H1 (cell line): ENCODE data around the gene MAN2A1. TPM values are rescaled to one million over a fixed set of nuclear protein-coding genes. Genes with fewer than 3 reads are reported as not detected.

Experiments used
- CTCF ChIA-PET: fragments of 300-600 bp; sonication (Branson Sonifier 250); formaldehyde crosslinking; loops from one replicate; lab custom pipeline; 2021; ENCODE audit not compliant: partially characterized antibody; lab: Charles Lee
- POLR2A ChIA-PET: fragments of 300-600 bp; sonication (Branson Sonifier 250); formaldehyde crosslinking; loops from one replicate; lab custom pipeline; 2021; ENCODE audit warnings: inconsistent platforms; ENCODE audit not compliant: partially characterized antibody; lab: Charles Lee
- DNase-seq, 2 experiments: peaks; one replicate each; pipeline versions ENCODE4 v3.0.0 to v3.0.0-alpha.2; 2010 to 2022; ENCODE audit warnings: low spot score in 2 of 2, low read depth in 1 of 2, mixed read lengths in 1 of 2
- FAIRE-seq: peaks from 2 replicates; lab custom pipeline; 2011; peaks lifted over from hg19 to GRCh38; lab: Jason Lieb, UNC
- H2AFZ ChIP-seq: 2 replicates; pipeline ENCODE4 v1.8.1; 2012; ENCODE audit warnings: low read length, inconsistent platforms
- H2AK5ac ChIP-seq: 2 replicates; pipeline ENCODE4 v1.6.1; 2013; ENCODE audit warnings: low read depth, low read length
- H2BK120ac ChIP-seq: replicated peaks from 2 replicates; pipeline ENCODE3; 2013; ENCODE audit warnings: low read depth, low read length, inconsistent platforms
- H2BK12ac ChIP-seq: 2 replicates; pipeline ENCODE4 v1.6.1; 2013; ENCODE audit warnings: low read depth, low read length
- H2BK15ac ChIP-seq: 2 replicates; pipeline ENCODE4 v1.6.1; 2013; ENCODE audit warnings: low read length
- H2BK20ac ChIP-seq: 2 replicates; pipeline ENCODE4 v1.6.1; 2013; ENCODE audit warnings: low read length
- H2BK5ac ChIP-seq: 2 replicates; pipeline ENCODE4 v1.6.1; 2013; ENCODE audit warnings: low read depth, low read length
- H3K14ac ChIP-seq: 2 replicates; pipeline ENCODE4 v1.6.1; 2013; ENCODE audit warnings: inconsistent platforms; ENCODE audit not compliant: insufficient read length
- H3K18ac ChIP-seq: 2 replicates; pipeline ENCODE4 v1.6.1; 2013; ENCODE audit warnings: low read length; ENCODE audit errors: extremely low read depth
- H3K23ac ChIP-seq: 2 replicates; pipeline ENCODE4 v1.6.1; 2013; ENCODE audit warnings: inconsistent platforms; ENCODE audit not compliant: insufficient read length
- H3K23me2 ChIP-seq: 2 replicates; pipeline ENCODE4 v1.6.1; 2013; ENCODE audit warnings: low read depth, low read length
- H3K27ac ChIP-seq: 2 replicates; pipeline ENCODE4 v1.6.1; 2011; ENCODE audit warnings: low read depth, low read length, inconsistent platforms
- H3K27me3 ChIP-seq, 4 experiments: replicated peaks in 1 of 4; 1 replicate in 1 of 4; 2 replicates in 3 of 4; pipeline versions ENCODE4 v1.6.1 to v1.8.1; 2011 to 2013; ENCODE audit warnings: low read length in 3 of 4, mild to moderate bottlenecking in 3 of 4, inconsistent platforms in 2 of 4, mixed read lengths in 2 of 4, moderate library complexity in 1 of 4; ENCODE audit not compliant: control insufficient read depth in 3 of 4, insufficient read depth in 3 of 4; ENCODE audit errors: extremely low read depth in 1 of 4
- H3K36me3 ChIP-seq, 4 experiments: 2 replicates each; pipeline versions ENCODE4 v1.6.1 to v1.8.1; 2011 to 2013; ENCODE audit warnings: mild to moderate bottlenecking in 4 of 4, low read length in 3 of 4, moderate library complexity in 2 of 4, control low read depth in 1 of 4, inconsistent platforms in 1 of 4; ENCODE audit not compliant: insufficient read depth in 4 of 4, control insufficient read depth in 2 of 4
- H3K4ac ChIP-seq: replicated peaks from 2 replicates; pipeline ENCODE3; 2013; ENCODE audit warnings: low read length, low read depth, mixed read lengths, inconsistent platforms; ENCODE audit not compliant: insufficient read length
- H3K4me1 ChIP-seq, 4 experiments: replicated peaks in 1 of 4; 1 replicate in 1 of 4; 2 replicates in 3 of 4; pipeline versions ENCODE4 v1.6.1 to v1.8.1; 2011 to 2013; ENCODE audit warnings: low read length in 3 of 4, inconsistent platforms in 2 of 4, mixed read lengths in 1 of 4; ENCODE audit not compliant: insufficient read depth in 4 of 4, control insufficient read depth in 3 of 4
- H3K4me2 ChIP-seq, 2 experiments: 2 replicates each; pipeline versions ENCODE4 v1.6.1 to v1.8.1; 2011 to 2013; ENCODE audit warnings: low read depth in 2 of 2, low read length in 2 of 2, control low read depth in 1 of 2, inconsistent platforms in 1 of 2, mild to moderate bottlenecking in 1 of 2; ENCODE audit not compliant: insufficient read depth in 1 of 2
- H3K4me3 ChIP-seq, 4 experiments: fragments of 200-600, 300-600 bp in 1 of 4; sonication (generic), shearing (Covaris generic), sonication (Bioruptor Twin) in 1 of 4; 2 replicates each; pipeline versions ENCODE4 v1.5.1 to v1.8.1; 2011 to 2016; ENCODE audit warnings: low read length in 4 of 4, low read depth in 3 of 4, control low read depth in 2 of 4, inconsistent platforms in 2 of 4, mild to moderate bottlenecking in 2 of 4, mixed read lengths in 1 of 4, moderate library complexity in 1 of 4; ENCODE audit not compliant: insufficient read depth in 2 of 4; ENCODE audit errors: extremely low read depth in 1 of 4
- H3K56ac ChIP-seq: replicated peaks from 2 replicates; pipeline ENCODE3; 2013; ENCODE audit warnings: low read depth, mild to moderate bottlenecking, mixed read lengths, low read length, inconsistent platforms; ENCODE audit not compliant: insufficient read length
- H3K79me1 ChIP-seq: 2 replicates; pipeline ENCODE4 v1.6.1; 2013; ENCODE audit warnings: low read depth, low read length, control low read depth
- H3K79me2 ChIP-seq, 2 experiments: 2 replicates each; pipeline versions ENCODE4 v1.6.1 to v1.8.1; 2012 to 2013; ENCODE audit warnings: low read length in 2 of 2, mild to moderate bottlenecking in 2 of 2, inconsistent platforms in 1 of 2; ENCODE audit not compliant: insufficient read depth in 2 of 2, control insufficient read depth in 1 of 2
- H3K9ac ChIP-seq, 4 experiments: replicated peaks in 1 of 4; 1 replicate in 1 of 4; 2 replicates in 3 of 4; pipeline versions ENCODE4 v1.6.1 to v1.8.1; 2011 to 2013; ENCODE audit warnings: low read depth in 3 of 4, low read length in 3 of 4, control low read depth in 2 of 4, mild to moderate bottlenecking in 2 of 4, moderate library complexity in 2 of 4, inconsistent platforms in 1 of 4; ENCODE audit errors: extremely low read depth in 1 of 4
- H3K9me3 ChIP-seq, 2 experiments: 2 replicates each; pipeline versions ENCODE4 v1.6.1 to v1.8.1; 2012 to 2013; ENCODE audit warnings: mild to moderate bottlenecking in 2 of 2, moderate library complexity in 2 of 2, control low read depth in 1 of 2, inconsistent platforms in 1 of 2, low read depth in 1 of 2, low read length in 1 of 2, mixed read lengths in 1 of 2; ENCODE audit not compliant: insufficient read depth in 2 of 2
- H4K20me1 ChIP-seq, 2 experiments: replicated peaks in 1 of 2; 2 replicates each; pipeline versions ENCODE3 to v1.8.1; 2011 to 2013; ENCODE audit warnings: inconsistent platforms in 2 of 2, low read length in 2 of 2, mild to moderate bottlenecking in 1 of 2; ENCODE audit not compliant: insufficient read depth in 2 of 2, control insufficient read depth in 1 of 2
- H4K5ac ChIP-seq: 2 replicates; pipeline ENCODE4 v1.6.1; 2013; ENCODE audit warnings: low read length, low read depth, mixed read lengths, inconsistent platforms; ENCODE audit not compliant: insufficient read length
- H4K8ac ChIP-seq: 2 replicates; pipeline ENCODE4 v1.8.0; 2013; ENCODE audit warnings: mild to moderate bottlenecking, moderate library complexity, low read length, inconsistent platforms; ENCODE audit not compliant: insufficient read depth; ENCODE audit errors: extremely low read depth
- H4K91ac ChIP-seq: replicated peaks from 2 replicates; pipeline ENCODE3; 2013; ENCODE audit warnings: low read length, mixed read lengths, inconsistent platforms; ENCODE audit not compliant: insufficient read length
- CTBP2 ChIP-seq: IDR thresholded peaks from 2 replicates; pipeline ENCODE4 v1.7.0; 2011; ENCODE audit warnings: borderline replicate concordance, mild to moderate bottlenecking, moderate library complexity, mixed read lengths, low read length; ENCODE audit not compliant: insufficient read depth, insufficient read length
- TEAD4 ChIP-seq: IDR thresholded peaks from 2 replicates; pipeline ENCODE4 v1.6.1; 2012; ENCODE audit warnings: low read depth, low read length, inconsistent platforms, mixed read lengths
- WGBS, 2 experiments: shearing (Covaris generic) in 1 of 2; methylation state at CpG; one replicate each; pipeline versions ENCODE4 v1.1.6 to v1.1.7; 2013 to 2015; ENCODE audit warnings: low lambda C conversion rate in 2 of 2, mixed read lengths in 2 of 2, inconsistent platforms in 1 of 2, low coverage in 1 of 2, missing lambda C conversion rate in 1 of 2; ENCODE audit not compliant: insufficient replicate concordance in 2 of 2, insufficient coverage in 1 of 2, insufficient read length in 1 of 2; ENCODE audit errors: extremely low coverage in 1 of 2, missing lambda C conversion rate in 1 of 2; 5-methylcytosine and 5-hydroxymethylcytosine counted together
- polyA plus RNA-seq, 7 experiments: library from polyadenylated mRNA; depleted of rRNA in 3 of 7; stranded (reverse) in 5 of 7; unstranded in 2 of 7; fragments of >200 nt in 5 of 7; fragments of 200-250 nt in 2 of 7; gene quantifications; 1 replicate in 5 of 7; 2 replicates in 1 of 7; 4 replicates in 1 of 7; pipeline versions ENCODE4 v1.2.1 to v1.2.3, GENCODE V29; 2011 to 2013; ENCODE audit warnings: missing spikeins in 2 of 7, mixed read lengths in 2 of 7
- total RNA-seq: library from RNA; stranded (reverse); fragmentation: NEBNext Ultra II Directional; extraction: Animal tissue kit (Norgen Biotek cat#: 25700); gene quantifications from 2 replicates; pipeline ENCODE4 v1.2.1, GENCODE V29; 2021

The MAN2A1 gene
- total and polyA plus RNA-seq, 2 of the 8 experiments (the other 6 are each of a cell fraction or from before 2014, with no cell fraction given): 29.1 to 102 TPM

DNA sequence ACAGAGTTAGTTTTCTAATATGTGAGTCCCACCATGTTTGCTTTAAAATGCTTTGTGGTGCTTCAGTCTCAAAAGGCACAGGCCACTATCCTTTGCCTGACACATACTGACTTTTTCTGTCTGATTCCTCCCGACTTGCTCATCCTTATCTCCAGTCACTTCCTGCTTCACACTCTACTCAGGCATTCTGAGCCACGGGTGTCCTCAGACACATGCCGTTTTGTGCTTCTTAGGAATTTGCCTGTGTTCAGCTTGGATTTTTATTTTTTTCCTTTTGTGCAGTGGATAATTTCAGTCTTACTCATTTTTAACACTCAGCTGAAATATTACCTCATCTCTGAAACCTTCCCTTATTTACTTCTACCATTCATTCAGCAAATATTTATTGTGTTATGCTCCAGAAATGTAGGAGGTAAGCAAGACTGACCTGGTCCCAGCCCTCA is 54.1 kb downstream of the MAN2A1 start:
- no peak for TF ChIP-seq CTBP2
- 0 out of 2 replicates have a peak, but pooled peaks have one; percentile 30 for TF ChIP-seq TEAD4
- Histone ChIP-seq H3K79me2 (peaks cover 0 to 75% of the 10 kb centered on the region in 2 experiments; a peak in 3 of 4 replicates), H3K23ac (no peak overlapping the region), H3K4me2 (peak overlapping the region in 1 of 2 experiments; percentile 23; a peak in 2 of 4 replicates), H3K4ac (no peak overlapping the region), H3K18ac (no peak overlapping the region), H2BK20ac (no peak overlapping the region), H3K36me3 (no peaks in the 10 kb centered on the region; a peak in 1 of 8 replicates), H2AK5ac (0 out of 2 replicates have a peak overlapping the region, but pooled peaks have one; percentile 46), H3K9me3 (no peaks in the 10 kb centered on the region), H3K4me3 (no peak overlapping the region), H3K56ac (no peak overlapping the region), H3K27ac (peak overlapping the region; percentile 32; the same call in 1 of the 2 replicates), H2AFZ (no peak overlapping the region), H3K14ac (no peak overlapping the region), H4K5ac (no peak overlapping the region), H2BK120ac (no peak overlapping the region), H4K20me1 (no peaks in the 10 kb centered on the region), H4K8ac (no peak overlapping the region), H3K23me2 (no peaks in the 10 kb centered on the region; the same call in 1 of the 2 replicates), H2BK12ac (peak overlapping the region; percentile 72), H2BK15ac (peak overlapping the region; percentile 54), H4K91ac (no peak overlapping the region), H3K79me1 (no peaks in the 10 kb centered on the region; the same call in 1 of the 2 replicates), H3K4me1 (peaks cover 20 to 34% (median 28%) of the 10 kb centered on the region in 4 experiments), H3K9ac (no peak overlapping the region; a peak in 2 of 7 replicates), H2BK5ac (peak overlapping the region; percentile 73), H3K27me3 (no peaks in the 10 kb centered on the region)
- ChIA-PET CTCF (no interaction called here), POLR2A (no interaction called here)
- 53% methylated on average over 3 of the region's 3 CpGs; no CpG with 5 or more reads in 1 of the 2 experiments for WGBS, 2 experiments
- FAIRE-seq: no peak
- DNase-seq: no peak
